Pancreas (tissue), 10 donors: ENCODE results near the gene SPTLC3. TPM values are rescaled to one million over a fixed set of nuclear protein-coding genes. Genes with fewer than 3 reads are reported as not detected.

Experiments used
- ATAC-seq, 4 donors: fragments of 200-7000 bp; cut with Tn5 transposase; one replicate each; pipeline versions ENCODE4 v1.8.0 to v1.9.1; 2020; ENCODE audit warnings: mild to moderate bottlenecking in 4 of 4, moderate library complexity in 4 of 4
- DNase-seq, 6 donors: peaks; one replicate each; pipeline ENCODE4 v3.0.0-alpha.2; 2020
- FAIRE-seq: peaks from 2 replicates; lab custom pipeline; 2012; peaks lifted over from hg19 to GRCh38; lab: Jason Lieb, UNC
- H3K27ac ChIP-seq, 4 donors: fragments of 200-600 bp; sonication (generic); 1 replicate in 3 of 4; 2 replicates in 1 of 4; pipeline versions ENCODE4 v1.5.0 to v1.8.0; 2020
- H3K27me3 ChIP-seq, 4 donors: fragments of 200-600 bp; one replicate each; pipeline ENCODE4 v1.8.0; 2021
- H3K36me3 ChIP-seq, 3 donors: fragments of 200-600 bp; sonication (generic) in 1 of 3; one replicate each; pipeline versions ENCODE4 v1.5.0 to v1.8.0; 2020 to 2021
- H3K4me1 ChIP-seq, 3 donors: fragments of 200-600 bp; one replicate each; pipeline ENCODE4 v1.8.0; 2021
- H3K4me3 ChIP-seq, 4 donors: fragments of 200-600 bp; sonication (generic) in 2 of 4; one replicate each; pipeline versions ENCODE4 v1.5.0 to v1.8.0; 2020 to 2021
- H3K9me3 ChIP-seq, 4 donors: fragments of 200-600 bp; one replicate each; pipeline ENCODE4 v1.8.0; 2021
- WGBS, 2 donors: extraction: QIAGEN DNeasy Blood & Tissue Kit; methylation state at CpG; one replicate each; pipeline ENCODE4 v1.1.7; 2013; 5-methylcytosine and 5-hydroxymethylcytosine counted together
- intact Hi-C, 3 donors: fragments of 100-400 bp; cut with DNase I; formaldehyde crosslinking; loops; one replicate each; pipeline versions ENCODE4 v1.11.1 to v1.14.2; 2022
- polyA plus RNA-seq, 2 donors: library from polyadenylated mRNA; stranded (reverse); fragments of 200-250 nt; gene quantifications; one replicate each; pipeline ENCODE4 v1.2.3, GENCODE V29; 2013
- total RNA-seq, 6 donors: library from RNA; stranded (reverse); fragmentation: NEBNext Ultra II Directional in 4 of 6; extraction: Animal tissue kit (Norgen Biotek cat#: 25700) in 4 of 6; gene quantifications; one replicate each; pipeline versions ENCODE4 v1.2.1 to v1.2.4, GENCODE V29; 2021 to 2023
- TF ChIP-seq, protein P1 (sequence below), 4 donors: fragments of 200-600 bp; sonication (generic) in 3 of 4; IDR thresholded peaks; one replicate each; pipeline versions ENCODE4 v1.5.0 to v1.8.0; 2021; ENCODE audit warnings: antibody characterized with exemption in 4 of 4
- donor health status: healthy with polysubstance abuse.
- donor health status: DM: no; HTN: no; CAD: no; lungs with moderate emphysema.
- donor health status: DM: no; HTN: no; CAD: no.
- donor health status: control.
- donor health status: control.
- donor health status: Bipolar disorder and iron deficiency.
- donor health status: DM: yes; HTN: yes; CAD: no.
- donor health status: DM: no; HTN: no; CAD: no.
- donor health status: DM: no; HTN: no; CAD: no.
- donor health status: DM: yes; HTN: yes; CAD: no.

The SPTLC3 gene
- total and polyA plus RNA-seq, 8 donors, result 1.5 to 9.3 (median 4.4) TPM

DNA sequence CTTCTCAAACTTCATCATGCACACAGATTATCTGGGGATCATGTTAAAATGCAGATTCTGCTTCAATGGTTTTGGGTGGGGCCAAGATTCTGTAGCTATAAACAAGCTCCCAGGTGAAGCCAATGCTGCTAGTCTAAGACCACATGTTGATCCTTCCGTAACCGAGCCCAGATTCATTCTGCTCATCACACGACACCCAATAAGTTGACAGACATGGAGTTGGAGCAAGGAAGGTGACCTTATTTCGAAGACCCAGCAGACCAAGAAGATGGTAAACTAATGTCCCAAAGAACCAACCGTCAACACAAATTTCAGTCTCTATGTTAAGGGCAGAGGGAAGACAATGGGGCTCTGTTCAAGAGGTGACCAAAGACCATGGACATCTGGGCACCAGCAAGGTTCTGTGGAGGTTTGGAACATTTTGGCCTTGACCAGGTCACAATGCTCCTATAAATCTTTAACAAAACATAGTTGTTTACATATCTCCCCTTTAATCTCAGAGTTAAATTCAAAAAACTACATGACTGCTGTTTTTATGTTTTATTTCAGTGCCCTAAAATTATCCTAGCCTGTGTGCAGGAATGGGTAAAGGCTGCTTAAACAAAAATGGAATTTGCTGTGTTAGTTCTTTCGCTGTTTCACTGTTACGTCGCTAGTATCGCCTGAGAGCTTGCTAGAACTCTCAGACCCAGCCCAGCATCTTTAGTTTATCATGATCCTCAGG lies 50.1 kb downstream of the SPTLC3 start:
- TF ChIP-seq, protein P1, sequence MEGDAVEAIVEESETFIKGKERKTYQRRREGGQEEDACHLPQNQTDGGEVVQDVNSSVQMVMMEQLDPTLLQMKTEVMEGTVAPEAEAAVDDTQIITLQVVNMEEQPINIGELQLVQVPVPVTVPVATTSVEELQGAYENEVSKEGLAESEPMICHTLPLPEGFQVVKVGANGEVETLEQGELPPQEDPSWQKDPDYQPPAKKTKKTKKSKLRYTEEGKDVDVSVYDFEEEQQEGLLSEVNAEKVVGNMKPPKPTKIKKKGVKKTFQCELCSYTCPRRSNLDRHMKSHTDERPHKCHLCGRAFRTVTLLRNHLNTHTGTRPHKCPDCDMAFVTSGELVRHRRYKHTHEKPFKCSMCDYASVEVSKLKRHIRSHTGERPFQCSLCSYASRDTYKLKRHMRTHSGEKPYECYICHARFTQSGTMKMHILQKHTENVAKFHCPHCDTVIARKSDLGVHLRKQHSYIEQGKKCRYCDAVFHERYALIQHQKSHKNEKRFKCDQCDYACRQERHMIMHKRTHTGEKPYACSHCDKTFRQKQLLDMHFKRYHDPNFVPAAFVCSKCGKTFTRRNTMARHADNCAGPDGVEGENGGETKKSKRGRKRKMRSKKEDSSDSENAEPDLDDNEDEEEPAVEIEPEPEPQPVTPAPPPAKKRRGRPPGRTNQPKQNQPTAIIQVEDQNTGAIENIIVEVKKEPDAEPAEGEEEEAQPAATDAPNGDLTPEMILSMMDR (IDR thresholded peaks at IDR 0.05), result no peak
- Histone ChIP-seq H3K4me1 (no peaks in the 10 kb centered on the region), H3K27me3 (no peaks in the 10 kb centered on the region), H3K4me3 (no peak overlapping the region), H3K36me3 (no peaks in the 10 kb centered on the region), H3K27ac (no peak overlapping the region), H3K9me3 (no peaks in the 10 kb centered on the region)
- intact Hi-C loops, result no loop called here
- DNase-seq, result no peak
- no peak for FAIRE-seq
- no peak for ATAC-seq
- 87 to 94% methylated on average over 9 of the region's 9 CpGs for WGBS, 2 donors

DNA sequence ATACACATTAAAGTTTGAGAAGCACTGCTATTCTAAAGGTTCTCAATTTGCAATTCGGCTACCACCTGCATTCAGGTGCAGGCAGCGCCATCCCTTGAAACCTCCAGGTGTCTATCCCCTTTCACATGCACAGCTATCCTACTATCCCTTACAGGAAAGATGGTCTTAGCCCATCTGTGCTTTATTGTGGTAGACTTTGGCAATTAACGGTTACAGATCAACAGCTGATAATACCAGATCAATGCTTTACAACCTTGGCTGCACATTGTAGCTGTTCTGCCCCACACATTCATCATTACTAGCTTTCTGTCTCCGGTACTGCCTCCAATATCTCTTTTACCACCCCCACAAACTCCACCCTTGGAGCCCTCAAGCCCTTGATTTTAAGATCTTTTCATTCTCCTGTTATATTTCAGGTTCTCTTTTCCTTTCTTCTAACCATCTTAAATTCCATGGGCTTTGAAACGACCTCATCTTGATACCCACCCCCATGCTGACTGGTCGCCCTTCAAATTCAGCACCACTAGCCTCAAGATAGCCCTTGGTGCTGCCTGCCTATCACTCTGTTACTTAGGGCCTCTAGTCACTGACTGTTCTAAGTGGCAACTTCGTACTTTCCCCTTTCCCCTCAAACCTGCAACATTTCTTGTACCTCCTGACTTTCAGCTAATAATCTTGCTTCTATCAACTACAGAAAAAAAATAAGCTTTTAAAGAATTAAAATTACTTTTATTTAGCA lies 50.8 kb downstream of the SPTLC3 start:
- TF ChIP-seq, protein P1 (IDR thresholded peaks at IDR 0.05), result no peak
- H3K27me3 ChIP-seq, result no peaks in the 10 kb centered on the region
- H3K9me3 ChIP-seq, result no peaks in the 10 kb centered on the region
- no peak overlapping the region for H3K4me3 ChIP-seq
- no peaks in the 10 kb centered on the region for H3K36me3 ChIP-seq
- intact Hi-C loops, result no loop called here
- ATAC-seq (no peak), DNase-seq (no peak), FAIRE-seq (no peak)
- WGBS, 2 donors, result 75 to 79% methylated on average over 7 of the region's 7 CpGs
- no peaks in the 10 kb centered on the region for H3K4me1 ChIP-seq
- no peak overlapping the region for H3K27ac ChIP-seq

DNA sequence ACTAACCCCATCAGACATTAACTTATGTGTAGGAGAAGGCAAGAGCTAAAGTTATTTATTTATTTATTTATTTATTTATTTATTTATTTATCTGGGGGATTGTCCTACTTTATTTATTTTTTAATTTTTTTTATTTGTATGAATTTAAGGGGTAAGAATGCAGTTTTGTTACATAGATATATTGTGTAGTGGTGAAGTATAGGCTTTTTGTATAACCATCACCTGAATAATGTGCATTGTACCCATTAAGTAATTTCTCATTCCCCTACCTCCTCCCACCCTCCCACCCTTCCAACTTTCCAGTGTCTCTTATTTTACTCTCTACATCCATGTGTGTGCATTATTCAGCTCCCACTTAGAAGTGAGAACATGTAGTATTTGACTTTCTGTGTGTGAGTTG lies 51.6 kb downstream of the SPTLC3 start:
- H3K27me3 ChIP-seq, result no peaks in the 10 kb centered on the region
- no peak for DNase-seq
- H3K27ac ChIP-seq, result no peak overlapping the region
- TF ChIP-seq, protein P1 (IDR thresholded peaks at IDR 0.05), result no peak
- no peaks in the 10 kb centered on the region for H3K4me1 ChIP-seq
- no peak for ATAC-seq
- no peaks in the 10 kb centered on the region for H3K36me3 ChIP-seq
- FAIRE-seq, result no peak
- H3K9me3 ChIP-seq, result no peaks in the 10 kb centered on the region
- intact Hi-C loops, result no loop called here
- no peak overlapping the region for H3K4me3 ChIP-seq

DNA sequence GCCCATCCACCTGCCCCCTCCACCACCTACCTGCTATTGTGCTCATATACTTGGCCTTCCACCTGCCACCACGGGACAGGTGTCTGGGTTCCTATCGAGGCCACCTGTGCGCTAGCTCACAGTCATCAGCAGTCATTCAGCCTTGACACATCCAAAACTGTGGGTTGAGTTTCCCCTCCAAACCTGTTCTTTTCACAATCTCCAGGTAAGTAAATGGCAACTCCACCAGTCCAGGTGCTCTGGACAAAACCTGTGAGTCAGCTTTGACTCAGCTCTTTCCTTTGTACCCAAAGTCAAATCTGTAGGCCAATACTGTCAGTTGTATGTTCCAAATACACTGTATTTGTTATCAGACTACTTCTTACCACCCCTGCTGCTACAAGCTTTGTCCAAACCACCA lies 52.6 kb downstream of the SPTLC3 start:
- Histone ChIP-seq H3K27ac (no peak overlapping the region), H3K27me3 (no peaks in the 10 kb centered on the region), H3K9me3 (no peaks in the 10 kb centered on the region), H3K4me3 (no peak overlapping the region), H3K4me1 (no peaks in the 10 kb centered on the region), H3K36me3 (no peaks in the 10 kb centered on the region)
- peak in 2 of 6 donors; percentile 11 to 30 for DNase-seq
- peak in 3 of 4 donors; percentile 30 to 66 (median 36) for ATAC-seq
- intact Hi-C loops, result no loop called here
- 46 to 65% methylated on average over 3 of the region's 3 CpGs for WGBS, 2 donors
- TF ChIP-seq, protein P1 (IDR thresholded peaks at IDR 0.05), result no peak
- no peak for FAIRE-seq

DNA sequence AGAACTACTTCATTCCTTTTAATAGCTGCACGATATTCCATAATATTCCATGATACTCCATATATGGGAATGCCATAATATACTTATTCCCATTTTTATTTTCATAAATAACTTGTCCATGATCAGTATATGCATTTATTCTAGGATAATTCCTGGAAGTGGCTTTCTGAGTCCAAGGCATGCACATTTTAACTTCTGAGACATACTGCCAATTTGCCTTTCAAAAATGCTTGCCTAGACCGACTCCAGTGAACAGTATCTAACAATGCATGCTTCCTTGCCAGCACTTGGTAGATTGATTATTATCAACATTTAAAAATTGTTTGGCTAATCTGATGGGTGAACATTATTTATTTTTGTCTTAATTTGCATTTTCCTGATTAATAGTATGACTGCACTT lies 54.0 kb downstream of the SPTLC3 start:
- no peaks in the 10 kb centered on the region for H3K36me3 ChIP-seq
- no peaks in the 10 kb centered on the region for H3K27me3 ChIP-seq
- FAIRE-seq (no peak), DNase-seq (no peak), ATAC-seq (no peak)
- no peak overlapping the region for H3K4me3 ChIP-seq
- WGBS, 2 donors, result 57% methylated on average over 2 of the region's 2 CpGs
- TF ChIP-seq, protein P1 (IDR thresholded peaks at IDR 0.05), result no peak
- H3K9me3 ChIP-seq, result no peaks in the 10 kb centered on the region
- no peak overlapping the region for H3K27ac ChIP-seq
- H3K4me1 ChIP-seq, result no peaks in the 10 kb centered on the region
- intact Hi-C loops, result no loop called here
